ENCODE measurements around the gene ARID2.

DNA sequence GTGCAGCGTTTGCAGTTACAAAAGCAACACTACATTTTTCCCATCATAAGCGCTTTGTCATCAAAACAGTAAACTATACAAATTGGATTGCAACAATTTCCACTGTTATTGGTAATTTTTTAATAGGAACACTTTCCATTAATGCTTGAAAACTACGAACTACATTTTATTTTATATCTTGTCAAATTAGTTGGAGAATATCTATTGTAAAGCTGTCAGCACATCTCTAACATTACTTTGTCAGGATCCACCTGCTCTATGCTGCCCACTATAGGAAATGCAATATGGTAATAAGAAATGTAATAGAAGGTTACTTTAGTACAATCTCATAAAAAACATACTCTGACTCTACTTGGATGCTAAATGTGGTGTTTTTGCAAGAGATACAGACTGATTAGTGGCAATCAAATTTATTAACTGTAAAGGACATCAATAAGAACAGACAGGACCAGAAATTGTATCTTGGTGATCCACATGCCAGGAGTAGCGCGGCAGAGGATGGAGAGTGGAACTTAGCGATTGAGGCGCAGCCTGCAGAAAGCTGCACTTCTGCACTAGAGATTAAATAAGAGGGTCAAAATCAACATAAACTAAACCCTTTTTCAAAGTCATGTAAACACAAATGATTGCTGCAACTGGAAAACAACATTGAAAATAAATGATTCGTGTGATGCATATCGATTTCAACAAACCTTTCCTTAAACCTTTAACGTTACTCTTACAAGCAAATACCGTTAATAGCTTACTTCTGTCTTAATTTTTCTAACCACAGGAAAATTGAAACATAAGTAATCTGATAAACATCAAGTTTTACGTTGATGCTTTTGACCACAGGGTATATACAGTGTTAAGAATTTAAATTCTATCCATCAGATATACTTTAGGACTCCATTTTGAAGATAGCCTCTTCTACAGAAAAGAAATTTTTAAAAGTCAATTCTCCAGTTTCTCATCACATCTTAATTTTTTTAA is 3.6 kb upstream of the ARID2 start:
- TF ChIP-seq, protein P1, sequence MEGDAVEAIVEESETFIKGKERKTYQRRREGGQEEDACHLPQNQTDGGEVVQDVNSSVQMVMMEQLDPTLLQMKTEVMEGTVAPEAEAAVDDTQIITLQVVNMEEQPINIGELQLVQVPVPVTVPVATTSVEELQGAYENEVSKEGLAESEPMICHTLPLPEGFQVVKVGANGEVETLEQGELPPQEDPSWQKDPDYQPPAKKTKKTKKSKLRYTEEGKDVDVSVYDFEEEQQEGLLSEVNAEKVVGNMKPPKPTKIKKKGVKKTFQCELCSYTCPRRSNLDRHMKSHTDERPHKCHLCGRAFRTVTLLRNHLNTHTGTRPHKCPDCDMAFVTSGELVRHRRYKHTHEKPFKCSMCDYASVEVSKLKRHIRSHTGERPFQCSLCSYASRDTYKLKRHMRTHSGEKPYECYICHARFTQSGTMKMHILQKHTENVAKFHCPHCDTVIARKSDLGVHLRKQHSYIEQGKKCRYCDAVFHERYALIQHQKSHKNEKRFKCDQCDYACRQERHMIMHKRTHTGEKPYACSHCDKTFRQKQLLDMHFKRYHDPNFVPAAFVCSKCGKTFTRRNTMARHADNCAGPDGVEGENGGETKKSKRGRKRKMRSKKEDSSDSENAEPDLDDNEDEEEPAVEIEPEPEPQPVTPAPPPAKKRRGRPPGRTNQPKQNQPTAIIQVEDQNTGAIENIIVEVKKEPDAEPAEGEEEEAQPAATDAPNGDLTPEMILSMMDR (tag by site-specific recombination; IDR thresholded peaks at IDR 0.05): peak; percentile 58
- TF ChIP-seq, protein P2, sequence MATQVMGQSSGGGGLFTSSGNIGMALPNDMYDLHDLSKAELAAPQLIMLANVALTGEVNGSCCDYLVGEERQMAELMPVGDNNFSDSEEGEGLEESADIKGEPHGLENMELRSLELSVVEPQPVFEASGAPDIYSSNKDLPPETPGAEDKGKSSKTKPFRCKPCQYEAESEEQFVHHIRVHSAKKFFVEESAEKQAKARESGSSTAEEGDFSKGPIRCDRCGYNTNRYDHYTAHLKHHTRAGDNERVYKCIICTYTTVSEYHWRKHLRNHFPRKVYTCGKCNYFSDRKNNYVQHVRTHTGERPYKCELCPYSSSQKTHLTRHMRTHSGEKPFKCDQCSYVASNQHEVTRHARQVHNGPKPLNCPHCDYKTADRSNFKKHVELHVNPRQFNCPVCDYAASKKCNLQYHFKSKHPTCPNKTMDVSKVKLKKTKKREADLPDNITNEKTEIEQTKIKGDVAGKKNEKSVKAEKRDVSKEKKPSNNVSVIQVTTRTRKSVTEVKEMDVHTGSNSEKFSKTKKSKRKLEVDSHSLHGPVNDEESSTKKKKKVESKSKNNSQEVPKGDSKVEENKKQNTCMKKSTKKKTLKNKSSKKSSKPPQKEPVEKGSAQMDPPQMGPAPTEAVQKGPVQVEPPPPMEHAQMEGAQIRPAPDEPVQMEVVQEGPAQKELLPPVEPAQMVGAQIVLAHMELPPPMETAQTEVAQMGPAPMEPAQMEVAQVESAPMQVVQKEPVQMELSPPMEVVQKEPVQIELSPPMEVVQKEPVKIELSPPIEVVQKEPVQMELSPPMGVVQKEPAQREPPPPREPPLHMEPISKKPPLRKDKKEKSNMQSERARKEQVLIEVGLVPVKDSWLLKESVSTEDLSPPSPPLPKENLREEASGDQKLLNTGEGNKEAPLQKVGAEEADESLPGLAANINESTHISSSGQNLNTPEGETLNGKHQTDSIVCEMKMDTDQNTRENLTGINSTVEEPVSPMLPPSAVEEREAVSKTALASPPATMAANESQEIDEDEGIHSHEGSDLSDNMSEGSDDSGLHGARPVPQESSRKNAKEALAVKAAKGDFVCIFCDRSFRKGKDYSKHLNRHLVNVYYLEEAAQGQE (tag by site-specific recombination; IDR thresholded peaks at IDR 0.05): no peak
- TF ChIP-seq, protein P3, sequence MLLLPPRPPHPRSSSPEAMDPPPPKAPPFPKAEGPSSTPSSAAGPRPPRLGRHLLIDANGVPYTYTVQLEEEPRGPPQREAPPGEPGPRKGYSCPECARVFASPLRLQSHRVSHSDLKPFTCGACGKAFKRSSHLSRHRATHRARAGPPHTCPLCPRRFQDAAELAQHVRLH (tag by site-specific recombination; IDR thresholded peaks at IDR 0.05): 0 out of 2 replicates have a peak, but pooled peaks have one; percentile 40
- TF ChIP-seq MZF1 (tag by site-specific recombination; IDR thresholded peaks at IDR 0.05; ENCODE audit: borderline replicate concordance) (0 out of 2 replicates have a peak, but pooled peaks have one; percentile 24), ZNF677 (tag by site-specific recombination; IDR thresholded peaks at IDR 0.05) (peak; percentile 80), SETDB1 (IDR thresholded peaks at IDR 0.05; ENCODE audit: insufficient read length, low read length) (no peak), ZNF114 (tag by site-specific recombination; IDR thresholded peaks at IDR 0.05) (no peak), ZNF214 (tag by site-specific recombination; IDR thresholded peaks at IDR 0.05; ENCODE audit: borderline replicate concordance) (no peak), ZNF670 (tag by site-specific recombination; IDR thresholded peaks at IDR 0.05; ENCODE audit: low read depth) (no peak)
- TF ChIP-seq, protein P4, sequence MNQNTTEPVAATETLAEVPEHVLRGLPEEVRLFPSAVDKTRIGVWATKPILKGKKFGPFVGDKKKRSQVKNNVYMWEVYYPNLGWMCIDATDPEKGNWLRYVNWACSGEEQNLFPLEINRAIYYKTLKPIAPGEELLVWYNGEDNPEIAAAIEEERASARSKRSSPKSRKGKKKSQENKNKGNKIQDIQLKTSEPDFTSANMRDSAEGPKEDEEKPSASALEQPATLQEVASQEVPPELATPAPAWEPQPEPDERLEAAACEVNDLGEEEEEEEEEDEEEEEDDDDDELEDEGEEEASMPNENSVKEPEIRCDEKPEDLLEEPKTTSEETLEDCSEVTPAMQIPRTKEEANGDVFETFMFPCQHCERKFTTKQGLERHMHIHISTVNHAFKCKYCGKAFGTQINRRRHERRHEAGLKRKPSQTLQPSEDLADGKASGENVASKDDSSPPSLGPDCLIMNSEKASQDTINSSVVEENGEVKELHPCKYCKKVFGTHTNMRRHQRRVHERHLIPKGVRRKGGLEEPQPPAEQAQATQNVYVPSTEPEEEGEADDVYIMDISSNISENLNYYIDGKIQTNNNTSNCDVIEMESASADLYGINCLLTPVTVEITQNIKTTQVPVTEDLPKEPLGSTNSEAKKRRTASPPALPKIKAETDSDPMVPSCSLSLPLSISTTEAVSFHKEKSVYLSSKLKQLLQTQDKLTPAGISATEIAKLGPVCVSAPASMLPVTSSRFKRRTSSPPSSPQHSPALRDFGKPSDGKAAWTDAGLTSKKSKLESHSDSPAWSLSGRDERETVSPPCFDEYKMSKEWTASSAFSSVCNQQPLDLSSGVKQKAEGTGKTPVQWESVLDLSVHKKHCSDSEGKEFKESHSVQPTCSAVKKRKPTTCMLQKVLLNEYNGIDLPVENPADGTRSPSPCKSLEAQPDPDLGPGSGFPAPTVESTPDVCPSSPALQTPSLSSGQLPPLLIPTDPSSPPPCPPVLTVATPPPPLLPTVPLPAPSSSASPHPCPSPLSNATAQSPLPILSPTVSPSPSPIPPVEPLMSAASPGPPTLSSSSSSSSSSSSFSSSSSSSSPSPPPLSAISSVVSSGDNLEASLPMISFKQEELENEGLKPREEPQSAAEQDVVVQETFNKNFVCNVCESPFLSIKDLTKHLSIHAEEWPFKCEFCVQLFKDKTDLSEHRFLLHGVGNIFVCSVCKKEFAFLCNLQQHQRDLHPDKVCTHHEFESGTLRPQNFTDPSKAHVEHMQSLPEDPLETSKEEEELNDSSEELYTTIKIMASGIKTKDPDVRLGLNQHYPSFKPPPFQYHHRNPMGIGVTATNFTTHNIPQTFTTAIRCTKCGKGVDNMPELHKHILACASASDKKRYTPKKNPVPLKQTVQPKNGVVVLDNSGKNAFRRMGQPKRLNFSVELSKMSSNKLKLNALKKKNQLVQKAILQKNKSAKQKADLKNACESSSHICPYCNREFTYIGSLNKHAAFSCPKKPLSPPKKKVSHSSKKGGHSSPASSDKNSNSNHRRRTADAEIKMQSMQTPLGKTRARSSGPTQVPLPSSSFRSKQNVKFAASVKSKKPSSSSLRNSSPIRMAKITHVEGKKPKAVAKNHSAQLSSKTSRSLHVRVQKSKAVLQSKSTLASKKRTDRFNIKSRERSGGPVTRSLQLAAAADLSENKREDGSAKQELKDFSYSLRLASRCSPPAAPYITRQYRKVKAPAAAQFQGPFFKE (tag by site-specific recombination; IDR thresholded peaks at IDR 0.05; ENCODE audit: borderline replicate concordance): no peak
- TF ChIP-seq, protein P5, sequence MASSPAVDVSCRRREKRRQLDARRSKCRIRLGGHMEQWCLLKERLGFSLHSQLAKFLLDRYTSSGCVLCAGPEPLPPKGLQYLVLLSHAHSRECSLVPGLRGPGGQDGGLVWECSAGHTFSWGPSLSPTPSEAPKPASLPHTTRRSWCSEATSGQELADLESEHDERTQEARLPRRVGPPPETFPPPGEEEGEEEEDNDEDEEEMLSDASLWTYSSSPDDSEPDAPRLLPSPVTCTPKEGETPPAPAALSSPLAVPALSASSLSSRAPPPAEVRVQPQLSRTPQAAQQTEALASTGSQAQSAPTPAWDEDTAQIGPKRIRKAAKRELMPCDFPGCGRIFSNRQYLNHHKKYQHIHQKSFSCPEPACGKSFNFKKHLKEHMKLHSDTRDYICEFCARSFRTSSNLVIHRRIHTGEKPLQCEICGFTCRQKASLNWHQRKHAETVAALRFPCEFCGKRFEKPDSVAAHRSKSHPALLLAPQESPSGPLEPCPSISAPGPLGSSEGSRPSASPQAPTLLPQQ (tag by site-specific recombination; IDR thresholded peaks at IDR 0.05): no peak
- TF ChIP-seq, protein P6, sequence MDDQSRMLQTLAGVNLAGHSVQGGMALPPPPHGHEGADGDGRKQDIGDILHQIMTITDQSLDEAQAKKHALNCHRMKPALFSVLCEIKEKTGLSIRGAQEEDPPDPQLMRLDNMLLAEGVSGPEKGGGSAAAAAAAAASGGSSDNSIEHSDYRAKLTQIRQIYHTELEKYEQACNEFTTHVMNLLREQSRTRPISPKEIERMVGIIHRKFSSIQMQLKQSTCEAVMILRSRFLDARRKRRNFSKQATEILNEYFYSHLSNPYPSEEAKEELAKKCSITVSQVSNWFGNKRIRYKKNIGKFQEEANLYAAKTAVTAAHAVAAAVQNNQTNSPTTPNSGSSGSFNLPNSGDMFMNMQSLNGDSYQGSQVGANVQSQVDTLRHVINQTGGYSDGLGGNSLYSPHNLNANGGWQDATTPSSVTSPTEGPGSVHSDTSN (CRISPR knock-in tag; IDR thresholded peaks at IDR 0.05): no peak

Measured in HEK293 (cell line).